Natural killer cell (primary cell): ENCODE data around the gene DDRGK1. TPM values are rescaled to one million over a fixed set of nuclear protein-coding genes. Genes with fewer than 3 reads are reported as not detected.

Source experiments
- ATAC-seq, 3 donors: fragments of 150-1000 bp in 2 of 3; fragments of 200-7000 bp in 1 of 3; cut with Tn5 transposase; 1 replicate in 1 of 3; 2 replicates in 2 of 3; pipeline ENCODE4 v1.10.0; 2021; ENCODE audit warnings: mild to moderate bottlenecking in 2 of 3, moderate library complexity in 2 of 3
- DNase-seq, 2 donors: peaks; one replicate each; pipeline versions ENCODE4 v3.0.0 to v3.0.0-alpha.2; 2013 to 2021; ENCODE audit warnings: mixed read lengths in 1 of 2
- H3K27ac ChIP-seq: one replicate; pipeline ENCODE4 v1.5.1; 2013; ENCODE audit warnings: mild to moderate bottlenecking, low read length
- H3K27me3 ChIP-seq: one replicate; pipeline ENCODE4 v1.6.1; 2013; ENCODE audit warnings: low read length; ENCODE audit not compliant: control insufficient read depth, insufficient read depth
- H3K36me3 ChIP-seq: one replicate; pipeline ENCODE4 v1.6.1; 2013; ENCODE audit warnings: low read length; ENCODE audit not compliant: control insufficient read depth, insufficient read depth
- H3K4me1 ChIP-seq: one replicate; pipeline ENCODE4 v1.6.1; 2013; ENCODE audit warnings: low read length; ENCODE audit not compliant: control insufficient read depth, insufficient read depth
- H3K4me3 ChIP-seq: one replicate; pipeline ENCODE4 v1.5.1; 2013; ENCODE audit warnings: low read length
- H3K9me3 ChIP-seq: one replicate; pipeline ENCODE4 v1.6.1; 2013; ENCODE audit warnings: low read length; ENCODE audit not compliant: control insufficient read depth, insufficient read depth
- H3K27ac Mint-ChIP-seq, 2 donors: one replicate each; pipeline ENCODE4 v1.8.0; 2022; ENCODE audit warnings: mild to moderate bottlenecking in 2 of 2, mixed read lengths in 2 of 2, moderate library complexity in 1 of 2
- H3K27me3 Mint-ChIP-seq, 2 donors: one replicate each; pipeline ENCODE4 v1.8.0; 2022; ENCODE audit warnings: low read depth in 2 of 2, mixed read lengths in 2 of 2
- H3K36me3 Mint-ChIP-seq: one replicate; pipeline ENCODE4 v1.8.0; 2022; ENCODE audit warnings: mixed read lengths
- H3K4me1 Mint-ChIP-seq, 2 donors: one replicate each; pipeline ENCODE4 v1.8.0; 2022; ENCODE audit warnings: mixed read lengths in 2 of 2
- H3K4me3 Mint-ChIP-seq: one replicate; pipeline ENCODE4 v1.8.0; 2022; ENCODE audit warnings: mild to moderate bottlenecking, moderate library complexity, mixed read lengths
- H3K9me3 Mint-ChIP-seq, 2 donors: one replicate each; pipeline ENCODE4 v1.8.0; 2022; ENCODE audit warnings: mixed read lengths in 2 of 2
- CTCF ChIP-seq: fragments of 200-600 bp; IDR thresholded peaks from one replicate; pipeline ENCODE4 v1.8.0; 2022; ENCODE audit warnings: antibody characterized with exemption
- WGBS: methylation state at CpG from one replicate; pipeline ENCODE4 v1.1.7; 2013; ENCODE audit warnings: missing lambda C conversion rate; ENCODE audit not compliant: insufficient coverage; 5-methylcytosine and 5-hydroxymethylcytosine counted together
- intact Hi-C: fragments of 100-400 bp; cut with micrococcal nuclease; formaldehyde crosslinking; loops from one replicate; pipeline ENCODE4 v1.14.2; 2022
- total RNA-seq, 4 donors: library from RNA; stranded (reverse); fragments of 120-200 nt in 1 of 4; gene quantifications; one replicate each; pipeline versions ENCODE4 v1.2.3 to v1.2.4, GENCODE V29; 2013 to 2022

The DDRGK1 gene
- total RNA-seq, 3 donors from 2014 or later (not counting 1 experiment from before 2014, with no cell fraction given) = 47.8 to 52.6 (median 52.4) TPM

- intact Hi-C loops = no loop called here
- Mint-ChIP-seq H3K4me1 (no peaks in the 10 kb centered on the region), H3K9me3 (no peaks in the 10 kb centered on the region), H3K27me3 (no peaks in the 10 kb centered on the region), H3K27ac (no peak overlapping the region), H3K36me3 (no peaks in the 10 kb centered on the region), H3K4me3 (no peak overlapping the region)
- TF ChIP-seq CTCF = no peak
- no peaks in the 10 kb centered on the region for H3K27me3 ChIP-seq
- H3K27ac ChIP-seq = no peak overlapping the region
- 83% methylated on average over 5 of the region's 5 CpGs for WGBS
- H3K4me3 ChIP-seq = no peak overlapping the region
- DNase-seq (no peak), ATAC-seq (no peak)
- no peaks in the 10 kb centered on the region for H3K9me3 ChIP-seq
- no peaks in the 10 kb centered on the region for H3K4me1 ChIP-seq
- no peaks in the 10 kb centered on the region for H3K36me3 ChIP-seq
Observed at GRCh38 chr20:3181270-3181669, 23.2 kb downstream of the DDRGK1 start.

- Histone ChIP-seq H3K27ac (no peak overlapping the region), H3K4me3 (no peak overlapping the region), H3K4me1 (no peaks in the 10 kb centered on the region), H3K9me3 (no peaks in the 10 kb centered on the region), H3K36me3 (no peaks in the 10 kb centered on the region), H3K27me3 (peaks cover 1% of the 10 kb centered on the region)
- intact Hi-C loops = no loop called here
- no peak for TF ChIP-seq CTCF
- Mint-ChIP-seq H3K9me3 (no peaks in the 10 kb centered on the region), H3K4me1 (no peaks in the 10 kb centered on the region), H3K27me3 (peaks cover 3 to 5% of the 10 kb centered on the region in 2 donors), H3K27ac (no peak overlapping the region), H3K4me3 (no peak overlapping the region), H3K36me3 (no peaks in the 10 kb centered on the region)
- WGBS = 78% methylated on average over 3 of the region's 4 CpGs
- DNase-seq (no peak), ATAC-seq (no peak)
Observed at GRCh38 chr20:3180319-3180718, 24.2 kb downstream of the DDRGK1 start.

- intact Hi-C loops = no loop called here
- H3K9me3 ChIP-seq = no peaks in the 10 kb centered on the region
- no peaks in the 10 kb centered on the region for H3K36me3 Mint-ChIP-seq
- WGBS = 71% methylated on average over 8 of the region's 8 CpGs
- no peak overlapping the region for H3K27ac Mint-ChIP-seq
- peaks cover 10 to 17% of the 10 kb centered on the region in 2 donors for H3K27me3 Mint-ChIP-seq
- H3K36me3 ChIP-seq = no peaks in the 10 kb centered on the region
- DNase-seq = no peak
- H3K27ac ChIP-seq = no peak overlapping the region
- no peak for TF ChIP-seq CTCF
- H3K27me3 ChIP-seq = peaks cover 16% of the 10 kb centered on the region
- H3K4me1 ChIP-seq = peaks cover 12% of the 10 kb centered on the region
- H3K4me1 Mint-ChIP-seq = peaks cover 14 to 15% of the 10 kb centered on the region in 2 donors
- ATAC-seq = no peak
- no peak overlapping the region for H3K4me3 Mint-ChIP-seq
- no peaks in the 10 kb centered on the region for H3K9me3 Mint-ChIP-seq
- no peak overlapping the region for H3K4me3 ChIP-seq
Observed at GRCh38 chr20:3177746-3178485, 26.6 kb downstream of the DDRGK1 start.

GRCh38 chr20:3175270-3175669, 29.2 kb downstream of the DDRGK1 start:
- Histone ChIP-seq H3K4me3 (no peak overlapping the region), H3K36me3 (no peaks in the 10 kb centered on the region), H3K27ac (no peak overlapping the region), H3K9me3 (no peaks in the 10 kb centered on the region), H3K27me3 (peaks cover 27% of the 10 kb centered on the region), H3K4me1 (peaks cover 19% of the 10 kb centered on the region)
- 94% methylated on average over 1 of the region's 1 CpG for WGBS
- TF ChIP-seq CTCF = no peak
- ATAC-seq (no peak), DNase-seq (no peak)
- Mint-ChIP-seq H3K4me3 (peak overlapping the region; percentile 86), H3K4me1 (peaks cover 14 to 24% of the 10 kb centered on the region in 2 donors), H3K27ac (no peak overlapping the region), H3K27me3 (peaks cover 26 to 31% of the 10 kb centered on the region in 2 donors), H3K36me3 (no peaks in the 10 kb centered on the region), H3K9me3 (no peaks in the 10 kb centered on the region)
- intact Hi-C loops = no loop called here
